Measurements from ENCODE around the gene TSPAN18.

Gene TSPAN18

DNA sequence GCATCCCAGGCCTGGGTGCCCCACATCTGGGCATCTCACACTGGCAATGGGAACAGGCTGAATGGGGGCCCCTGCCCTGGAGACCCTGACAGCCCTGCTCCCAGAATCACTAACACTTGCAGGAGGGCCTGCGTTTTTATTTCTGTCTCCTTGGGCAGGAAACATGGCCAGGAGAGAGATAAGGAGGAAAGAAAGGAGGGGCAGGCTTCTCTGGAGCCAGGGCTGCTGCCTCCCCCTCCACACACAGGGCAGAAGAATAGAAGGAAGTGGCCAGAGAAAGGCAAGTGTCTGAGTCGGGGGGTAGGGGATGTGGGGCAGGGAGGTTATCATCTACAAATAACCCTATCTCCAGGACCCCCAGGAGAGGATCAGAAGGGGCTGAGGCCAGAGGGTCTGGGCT is 25.5 kb upstream of the TSPAN18 start:
- ATAC-seq (replicated peaks): no peak
- Mint-ChIP-seq H3K36me3 (no peaks in the 10 kb centered on the region), H3K27me3 (peaks cover 47 to 52% of the 10 kb centered on the region in 2 donors), H3K27ac (no peak overlapping the region), H3K4me3 (no peak overlapping the region), H3K9me3 (peaks cover 0 to 3% of the 10 kb centered on the region in 2 donors), H3K4me1 (no peaks in the 10 kb centered on the region)
- no peak for DNase-seq

DNA sequence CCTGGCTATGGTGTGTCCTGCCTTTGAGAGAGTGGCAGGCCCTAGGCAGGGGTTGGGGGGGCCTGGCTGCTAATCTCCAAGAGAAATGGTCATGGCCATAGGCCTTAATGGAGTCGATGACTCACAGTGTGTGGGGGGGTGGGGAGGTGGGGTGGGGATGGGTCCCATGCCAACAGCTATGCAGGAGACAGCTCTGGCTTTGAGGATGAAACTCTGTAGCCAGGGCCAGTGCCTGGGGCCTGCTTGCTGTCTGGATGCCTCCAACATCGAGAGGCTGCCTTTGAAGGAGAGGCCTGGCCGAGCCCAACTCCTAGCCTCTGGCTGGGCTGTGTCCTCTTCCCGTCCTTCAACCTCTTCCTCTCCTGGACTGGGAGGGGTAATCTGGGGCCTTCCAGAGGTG is 23.9 kb upstream of the TSPAN18 start:
- Mint-ChIP-seq H3K4me3 (no peak overlapping the region), H3K36me3 (no peaks in the 10 kb centered on the region), H3K9me3 (peaks cover 0 to 5% of the 10 kb centered on the region in 2 donors), H3K27me3 (peaks cover 47 to 52% of the 10 kb centered on the region in 2 donors), H3K27ac (no peak overlapping the region), H3K4me1 (no peaks in the 10 kb centered on the region)
- DNase-seq (no peak), ATAC-seq (replicated peaks) (no peak)

DNA sequence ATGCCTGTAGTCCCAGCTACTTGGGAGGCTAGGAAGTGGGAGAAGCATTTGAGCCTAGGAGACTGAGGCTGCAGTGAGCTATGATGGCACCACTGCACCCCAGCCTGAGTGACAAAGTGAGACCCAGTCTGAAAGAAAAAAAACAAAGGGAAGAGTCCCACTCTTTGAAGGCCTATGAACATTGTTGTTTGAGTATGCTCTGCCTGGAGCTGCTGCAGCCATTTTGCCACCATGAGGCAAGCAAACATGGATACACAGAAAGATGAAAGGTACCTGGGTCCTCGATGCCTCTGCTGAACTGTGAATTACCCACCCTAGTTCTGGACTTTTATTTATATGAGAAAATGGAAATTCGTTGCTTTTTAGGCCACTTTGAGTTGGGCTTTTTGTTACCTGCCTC is 19.7 kb upstream of the TSPAN18 start:
- Mint-ChIP-seq H3K9me3 (peaks cover 3 to 5% of the 10 kb centered on the region in 2 donors), H3K4me1 (no peaks in the 10 kb centered on the region), H3K4me3 (no peak overlapping the region), H3K27ac (no peak overlapping the region), H3K36me3 (no peaks in the 10 kb centered on the region), H3K27me3 (peaks cover 30 to 42% of the 10 kb centered on the region in 2 donors)
- DNase-seq: no peak
- ATAC-seq (replicated peaks): no peak

DNA sequence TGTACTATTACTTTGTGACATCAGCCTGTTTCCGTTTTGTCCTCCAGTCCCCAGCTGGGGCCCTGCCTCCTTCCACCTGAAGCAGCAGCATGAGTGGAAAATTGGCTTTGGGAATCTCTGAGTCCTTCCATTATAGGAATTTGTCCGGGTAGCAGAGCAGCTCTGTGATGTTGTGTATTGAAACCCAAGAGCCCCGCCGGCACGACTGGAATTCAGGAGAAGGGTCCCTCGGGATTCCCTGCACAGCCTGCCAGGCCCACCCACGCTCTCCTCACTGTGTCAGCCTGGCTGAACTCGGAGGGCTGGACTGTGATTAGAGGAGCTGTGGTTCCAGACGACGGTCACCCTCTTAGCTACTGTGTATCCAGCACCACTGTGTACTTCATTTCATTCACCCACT is 18.8 kb upstream of the TSPAN18 start:
- no peak overlapping the region for H3K4me3 Mint-ChIP-seq
- H3K27ac Mint-ChIP-seq: no peak overlapping the region
- ATAC-seq (replicated peaks) (no peak), DNase-seq (no peak)
- no peaks in the 10 kb centered on the region for H3K36me3 Mint-ChIP-seq
- peaks cover 25 to 38% of the 10 kb centered on the region in 2 donors for H3K27me3 Mint-ChIP-seq
- peaks cover 3 to 5% of the 10 kb centered on the region in 2 donors for H3K9me3 Mint-ChIP-seq
- H3K4me1 Mint-ChIP-seq: no peaks in the 10 kb centered on the region

DNA sequence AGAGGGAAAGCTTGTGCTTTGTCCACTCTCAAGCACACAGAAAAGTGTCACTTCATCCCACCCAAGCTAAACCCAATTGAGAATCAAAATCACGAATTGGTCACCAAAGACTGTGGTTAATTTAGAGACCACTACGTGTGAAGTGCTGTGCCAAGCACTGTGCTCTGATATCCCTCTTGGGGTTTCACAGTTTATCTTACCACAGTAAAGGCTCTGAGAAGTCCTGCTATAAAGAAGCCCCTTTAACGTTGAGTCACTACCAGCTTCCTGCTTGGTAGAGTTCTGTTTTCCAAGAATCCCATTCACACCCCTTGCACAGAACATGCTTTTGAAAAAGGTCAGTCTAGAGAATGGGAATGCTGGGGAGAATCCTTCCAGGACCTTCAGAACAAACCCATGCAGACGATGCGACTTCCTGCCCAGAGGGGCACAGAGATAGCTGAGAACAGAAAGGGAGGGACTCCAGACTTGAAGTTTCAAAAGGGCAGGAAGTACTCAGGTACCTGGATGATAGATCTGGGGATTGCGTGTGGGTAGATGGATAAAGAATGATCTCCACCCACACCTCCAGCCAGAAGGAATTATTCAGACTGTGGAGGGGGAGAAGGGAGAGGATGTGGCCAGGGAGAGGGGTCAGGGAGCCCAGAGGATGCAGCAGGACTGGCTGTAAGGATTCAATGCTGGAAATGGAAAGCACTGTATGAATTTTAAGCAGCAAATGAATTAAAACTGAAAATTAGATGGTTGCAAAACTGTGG is 18.1 kb upstream of the TSPAN18 start:
- no peaks in the 10 kb centered on the region for H3K4me1 Mint-ChIP-seq
- H3K27ac Mint-ChIP-seq: no peak overlapping the region
- no peaks in the 10 kb centered on the region for H3K36me3 Mint-ChIP-seq
- ATAC-seq (replicated peaks) (no peak), DNase-seq (no peak)
- no peak overlapping the region for H3K4me3 Mint-ChIP-seq
- peaks cover 3 to 5% of the 10 kb centered on the region in 2 donors for H3K9me3 Mint-ChIP-seq
- H3K27me3 Mint-ChIP-seq: peaks cover 29 to 42% of the 10 kb centered on the region in 2 donors

DNA sequence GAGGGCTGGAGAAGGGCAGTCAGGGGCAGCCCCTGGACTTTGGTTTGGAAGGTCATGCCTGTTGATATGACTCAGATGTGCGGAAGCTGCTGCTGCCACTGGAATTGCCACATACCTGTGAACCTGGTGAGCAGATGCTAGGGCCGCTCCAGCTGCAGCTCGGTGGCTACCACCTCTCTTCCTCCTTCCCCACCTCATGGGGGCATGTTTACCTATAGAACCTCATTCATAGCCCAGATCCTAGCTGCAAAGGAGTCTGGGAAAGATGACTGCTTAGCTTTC is 17.5 kb upstream of the TSPAN18 start:
- Mint-ChIP-seq H3K27ac (no peak overlapping the region), H3K27me3 (peaks cover 32 to 47% of the 10 kb centered on the region in 2 donors), H3K36me3 (no peaks in the 10 kb centered on the region), H3K4me3 (no peak overlapping the region), H3K4me1 (no peaks in the 10 kb centered on the region), H3K9me3 (peaks cover 2 to 3% of the 10 kb centered on the region in 2 donors)
- DNase-seq (no peak), ATAC-seq (replicated peaks) (no peak)

DNA sequence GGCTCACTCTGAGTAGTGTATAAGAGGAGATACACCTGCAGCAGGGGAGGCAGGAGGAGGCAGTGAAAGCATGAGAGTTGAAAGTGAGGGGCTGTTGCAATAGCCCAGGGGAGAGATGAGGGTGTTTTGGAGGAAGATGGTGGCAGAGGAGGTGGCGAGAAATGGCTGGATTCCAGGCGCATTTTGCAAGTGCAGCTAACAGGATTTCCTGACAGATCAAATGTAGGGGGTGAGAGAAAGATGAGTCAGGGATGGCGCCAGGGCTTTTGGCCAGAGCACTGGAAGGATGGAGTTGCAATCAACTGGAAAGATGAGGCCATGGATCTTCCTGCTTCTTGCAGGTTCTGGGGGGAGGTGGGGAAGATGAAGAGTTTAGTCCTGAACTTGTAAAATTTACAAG is 16.8 kb upstream of the TSPAN18 start:
- no peak for DNase-seq
- Mint-ChIP-seq H3K27me3 (peaks cover 31 to 50% of the 10 kb centered on the region in 2 donors), H3K9me3 (peaks cover 6 to 9% of the 10 kb centered on the region in 2 donors), H3K27ac (no peak overlapping the region), H3K36me3 (no peaks in the 10 kb centered on the region), H3K4me1 (no peaks in the 10 kb centered on the region), H3K4me3 (no peak overlapping the region)
- ATAC-seq (replicated peaks): no peak

DNA sequence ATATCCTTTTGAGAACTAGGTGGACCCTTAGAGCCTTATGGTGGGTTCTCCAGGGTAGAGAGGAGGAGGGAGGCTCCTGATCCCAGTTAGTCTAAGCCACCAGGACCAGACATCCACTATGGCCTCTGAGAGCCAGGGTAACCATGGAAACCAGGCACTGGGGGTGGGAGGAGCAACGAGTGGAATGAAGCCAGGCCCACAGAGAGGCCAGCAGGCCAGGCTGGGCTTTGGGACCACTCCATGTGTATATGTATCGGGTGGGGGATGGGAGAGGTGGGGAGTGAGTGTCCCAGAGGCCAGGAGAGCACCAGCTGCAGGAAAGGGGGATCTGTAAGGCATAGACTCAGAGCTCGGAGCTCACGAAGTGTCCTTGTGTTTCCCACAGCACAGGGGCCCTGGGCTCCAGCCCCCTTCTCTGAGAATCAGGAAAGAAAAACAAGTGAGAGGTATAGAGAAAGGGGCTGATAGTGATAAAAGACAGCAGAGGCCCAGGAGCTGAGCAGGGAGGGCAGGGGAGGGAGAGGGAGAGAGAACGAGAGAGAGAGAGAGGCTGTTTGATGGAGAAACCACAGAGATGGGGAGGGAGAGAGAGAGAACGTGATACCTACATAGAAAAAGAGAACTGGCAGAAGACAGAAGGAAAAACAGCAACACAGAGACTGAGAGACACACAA is 15.5 kb upstream of the TSPAN18 start:
- H3K4me1 Mint-ChIP-seq: no peaks in the 10 kb centered on the region
- H3K9me3 Mint-ChIP-seq: peaks cover 6 to 9% of the 10 kb centered on the region in 2 donors
- no peaks in the 10 kb centered on the region for H3K36me3 Mint-ChIP-seq
- H3K27ac Mint-ChIP-seq: no peak overlapping the region
- H3K27me3 Mint-ChIP-seq: peaks cover 23 to 44% of the 10 kb centered on the region in 2 donors
- no peak for DNase-seq
- no peak for ATAC-seq (replicated peaks)
- no peak overlapping the region for H3K4me3 Mint-ChIP-seq

DNA sequence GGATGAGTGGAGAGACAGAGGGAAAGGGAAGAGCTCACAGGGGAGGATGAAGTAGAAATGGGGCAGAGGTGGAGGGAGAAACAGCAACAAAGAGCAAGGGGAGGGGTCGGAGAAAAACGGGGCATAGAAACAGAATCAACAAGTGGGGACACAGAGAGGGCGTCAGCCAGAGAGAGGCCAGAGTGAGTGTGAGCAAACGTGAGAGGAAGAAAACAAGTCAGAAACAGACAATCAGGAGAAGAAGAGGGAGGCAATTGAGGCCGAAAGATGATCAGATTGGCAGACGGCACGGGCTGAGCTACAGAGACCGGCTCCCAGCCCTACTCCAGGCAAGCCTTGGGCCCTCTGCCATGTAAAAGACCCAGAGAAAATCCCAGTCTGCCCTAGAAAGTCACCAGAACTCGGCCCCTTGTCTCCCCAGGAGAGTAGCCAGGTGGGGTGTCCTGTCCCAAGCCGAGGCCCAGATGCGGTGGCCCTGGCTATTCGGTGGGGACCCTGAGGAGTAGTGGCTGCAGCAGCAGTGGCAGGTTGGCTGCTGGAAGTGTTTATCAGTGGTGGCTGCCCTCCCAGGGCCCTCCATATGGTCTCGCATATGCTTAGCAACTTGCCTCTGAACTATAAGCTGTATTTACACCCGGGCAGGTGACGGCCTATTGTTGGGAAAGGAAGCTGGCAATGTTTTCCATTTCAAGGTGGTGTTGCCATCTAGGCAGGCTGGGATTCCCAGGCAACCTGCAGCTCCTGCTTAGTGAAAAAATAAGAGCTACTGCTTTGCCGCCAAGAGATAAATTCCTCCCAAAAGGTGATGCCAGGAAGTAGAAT is 14.8 kb upstream of the TSPAN18 start:
- Mint-ChIP-seq H3K4me1 (no peaks in the 10 kb centered on the region), H3K36me3 (no peaks in the 10 kb centered on the region), H3K9me3 (peaks cover 6 to 9% of the 10 kb centered on the region in 2 donors), H3K4me3 (no peak overlapping the region), H3K27ac (no peak overlapping the region), H3K27me3 (peaks cover 23 to 48% of the 10 kb centered on the region in 2 donors)
- DNase-seq: no peak
- ATAC-seq (replicated peaks): no peak

DNA sequence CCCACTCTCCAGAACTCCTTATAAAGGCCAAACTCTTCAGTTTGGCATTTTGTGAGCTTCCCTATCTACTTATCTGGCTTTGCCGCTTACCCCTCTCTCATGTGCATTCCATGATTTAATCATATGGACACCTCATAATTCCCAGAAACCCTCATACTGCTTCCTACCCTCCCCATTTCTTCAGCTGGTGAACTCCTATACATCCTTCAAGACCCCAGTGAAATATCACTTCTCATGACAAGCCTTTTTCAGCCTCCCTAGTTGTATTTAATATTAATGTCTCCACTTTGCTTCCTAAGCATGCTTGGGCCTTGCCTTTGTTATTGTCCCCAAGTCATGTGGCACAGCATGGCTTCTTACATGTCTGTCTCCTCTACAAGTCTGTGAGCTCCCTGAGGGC is 13.7 kb upstream of the TSPAN18 start:
- peaks cover 23 to 52% of the 10 kb centered on the region in 2 donors for H3K27me3 Mint-ChIP-seq
- H3K36me3 Mint-ChIP-seq: no peaks in the 10 kb centered on the region
- no peak overlapping the region for H3K4me3 Mint-ChIP-seq
- ATAC-seq (replicated peaks) (no peak), DNase-seq (no peak)
- peaks cover 4 to 9% of the 10 kb centered on the region in 2 donors for H3K9me3 Mint-ChIP-seq
- no peaks in the 10 kb centered on the region for H3K4me1 Mint-ChIP-seq
- H3K27ac Mint-ChIP-seq: no peak overlapping the region

DNA sequence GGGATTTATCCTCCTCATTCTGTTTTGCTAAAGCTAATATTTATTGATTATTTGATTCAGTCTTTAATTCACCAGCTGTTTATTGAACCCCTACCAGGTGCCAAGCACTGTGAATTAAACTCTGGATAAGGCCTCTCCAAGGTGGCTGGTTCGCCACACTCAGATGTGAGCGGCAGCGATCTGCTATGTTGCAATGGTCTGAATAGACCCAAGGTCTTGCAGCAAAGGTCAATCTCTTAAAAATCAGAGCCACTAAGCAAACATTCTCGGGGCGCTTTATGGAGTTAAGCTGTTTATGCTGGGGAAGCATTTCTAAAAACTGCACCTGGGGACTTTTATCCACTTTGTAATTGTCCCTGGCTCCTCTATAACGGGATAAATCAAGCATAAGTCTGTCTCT is 10.5 kb upstream of the TSPAN18 start:
- ATAC-seq (replicated peaks) (no peak), DNase-seq (no peak)
- H3K27me3 Mint-ChIP-seq: peaks cover 21 to 61% of the 10 kb centered on the region in 2 donors
- peaks cover 4 to 6% of the 10 kb centered on the region in 2 donors for H3K9me3 Mint-ChIP-seq
- no peaks in the 10 kb centered on the region for H3K4me1 Mint-ChIP-seq
- no peak overlapping the region for H3K27ac Mint-ChIP-seq
- H3K36me3 Mint-ChIP-seq: no peaks in the 10 kb centered on the region
- H3K4me3 Mint-ChIP-seq: no peak overlapping the region

DNA sequence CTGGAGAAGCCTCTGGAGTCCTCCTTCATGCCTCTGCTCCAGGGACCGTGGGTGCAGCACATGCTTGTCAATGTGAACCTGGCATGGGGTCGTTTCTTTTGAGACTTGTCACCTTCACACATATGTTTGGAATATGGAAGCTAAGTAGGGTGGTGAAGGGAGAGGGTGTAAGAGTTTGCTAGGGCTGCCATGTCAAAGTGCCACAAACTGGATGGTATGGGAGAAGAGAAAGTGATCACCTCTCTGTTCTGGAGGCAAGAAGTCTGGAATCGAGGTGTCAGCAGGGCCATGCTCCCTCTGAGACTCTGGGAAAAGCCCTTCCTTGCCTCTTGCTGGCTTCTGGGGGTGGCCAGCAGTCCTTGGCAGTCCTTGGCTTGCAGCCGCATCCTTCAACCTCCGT is 8.7 kb upstream of the TSPAN18 start:
- Mint-ChIP-seq H3K9me3 (peaks cover 4 to 6% of the 10 kb centered on the region in 2 donors), H3K27me3 (peaks cover 14 to 50% of the 10 kb centered on the region in 2 donors), H3K27ac (no peak overlapping the region), H3K4me1 (no peaks in the 10 kb centered on the region), H3K36me3 (no peaks in the 10 kb centered on the region), H3K4me3 (no peak overlapping the region)
- DNase-seq (no peak), ATAC-seq (replicated peaks) (no peak)

DNA sequence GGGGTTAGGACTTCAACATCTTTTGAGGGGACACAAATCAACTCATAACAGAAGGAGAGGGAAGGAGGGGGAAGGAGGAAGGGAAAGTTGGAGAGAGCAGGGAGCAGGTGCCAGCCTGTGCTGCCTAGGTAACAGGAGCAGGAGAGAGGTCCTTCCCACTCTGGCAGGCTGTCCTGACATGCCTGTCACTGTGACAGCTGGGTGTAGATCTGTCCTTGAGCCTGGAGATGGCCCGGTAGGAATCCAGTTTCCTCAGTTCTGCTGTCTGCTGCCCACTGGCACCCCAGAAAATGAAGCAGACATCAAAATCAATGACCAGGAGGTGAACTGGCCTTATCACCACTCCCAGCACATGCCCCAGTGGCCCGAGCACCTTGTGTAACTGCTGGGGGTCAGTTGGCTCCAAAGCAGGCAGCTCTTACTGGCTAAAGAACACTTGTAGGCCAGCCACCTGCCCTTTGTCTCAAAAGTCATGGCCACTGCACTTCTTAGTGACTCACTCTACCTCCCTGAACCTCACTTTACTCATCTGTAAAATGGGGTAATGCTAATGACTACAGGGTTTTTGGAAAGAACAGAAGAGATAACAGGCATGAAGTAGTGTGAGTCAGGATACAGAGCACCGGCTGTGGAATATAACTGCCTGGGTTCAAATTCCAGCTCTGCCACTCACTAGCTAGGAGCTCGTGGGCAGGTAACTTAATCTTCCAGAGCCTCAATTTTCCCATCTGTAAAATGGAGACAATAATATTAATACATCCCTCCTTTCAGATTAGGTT is 8.0 kb upstream of the TSPAN18 start:
- DNase-seq (no peak), ATAC-seq (replicated peaks) (no peak)
- H3K36me3 Mint-ChIP-seq: no peaks in the 10 kb centered on the region
- no peaks in the 10 kb centered on the region for H3K4me1 Mint-ChIP-seq
- peaks cover 4 to 6% of the 10 kb centered on the region in 2 donors for H3K9me3 Mint-ChIP-seq
- no peak overlapping the region for H3K27ac Mint-ChIP-seq
- H3K4me3 Mint-ChIP-seq: no peak overlapping the region
- peaks cover 10 to 46% of the 10 kb centered on the region in 2 donors for H3K27me3 Mint-ChIP-seq
